ENCODE data around the gene SHROOM4. TPM values are rescaled to one million over a fixed set of nuclear protein-coding genes. Genes with fewer than 3 reads are reported as not detected.

The SHROOM4 gene
- total RNA-seq, 3 donors from 2014 or later (not counting 1 experiment from before 2014, with no cell fraction given): 0.05 to 0.09 TPM; not detected in 1

GRCh38 chrX:50762578-50762977 lies 51.4 kb downstream of the SHROOM4 start:
- no peak for TF ChIP-seq CTCF (IDR thresholded peaks at IDR 0.05)
- Histone ChIP-seq H3K27ac (ENCODE audit: low read length) (no peak overlapping the region), H3K4me3 (ENCODE audit: low read length) (no peak overlapping the region), H3K27me3 (ENCODE audit: control insufficient read depth, insufficient read depth, low read length) (no peaks in the 10 kb centered on the region), H3K4me1 (ENCODE audit: control insufficient read depth, insufficient read depth, low read length) (no peaks in the 10 kb centered on the region), H3K9me3 (ENCODE audit: control insufficient read depth, insufficient read depth, low read length) (no peaks in the 10 kb centered on the region), H3K36me3 (ENCODE audit: control insufficient read depth, insufficient read depth, low read length) (no peaks in the 10 kb centered on the region)
- intact Hi-C loops (cut with micrococcal nuclease): no loop called here
- Mint-ChIP-seq H3K4me1 (no peaks in the 10 kb centered on the region), H3K36me3 (no peaks in the 10 kb centered on the region), H3K9me3 (no peaks in the 10 kb centered on the region), H3K27me3 (ENCODE audit: low read depth in 2 of 2) (peaks cover 6 to 43% of the 10 kb centered on the region in 2 donors), H3K4me3 (no peak overlapping the region), H3K27ac (no peak overlapping the region)
- ATAC-seq (no peak), DNase-seq (no peak)
- 100% methylated on average over 1 of the region's 2 CpGs for WGBS (ENCODE audit: insufficient coverage)

- no CpG with 5 or more reads among the region's 3 CpGs for WGBS (ENCODE audit: insufficient coverage)
- no peak for ATAC-seq
- H3K4me1 ChIP-seq (ENCODE audit: control insufficient read depth, insufficient read depth, low read length): no peaks in the 10 kb centered on the region
- no peaks in the 10 kb centered on the region for H3K36me3 ChIP-seq (ENCODE audit: control insufficient read depth, insufficient read depth, low read length)
- no peak for TF ChIP-seq CTCF (IDR thresholded peaks at IDR 0.05)
- no peak overlapping the region for H3K27ac ChIP-seq (ENCODE audit: low read length)
- H3K4me3 Mint-ChIP-seq: no peak overlapping the region
- H3K9me3 Mint-ChIP-seq: no peaks in the 10 kb centered on the region
- no peak overlapping the region for H3K27ac Mint-ChIP-seq
- no peak overlapping the region for H3K4me3 ChIP-seq (ENCODE audit: low read length)
- no peaks in the 10 kb centered on the region for H3K4me1 Mint-ChIP-seq
- no peaks in the 10 kb centered on the region for H3K9me3 ChIP-seq (ENCODE audit: control insufficient read depth, insufficient read depth, low read length)
- H3K27me3 ChIP-seq (ENCODE audit: control insufficient read depth, insufficient read depth, low read length): no peaks in the 10 kb centered on the region
- intact Hi-C loops (cut with micrococcal nuclease): no loop called here
- DNase-seq: no peak
- no peaks in the 10 kb centered on the region for H3K36me3 Mint-ChIP-seq
- H3K27me3 Mint-ChIP-seq (ENCODE audit: low read depth in 2 of 2): peaks cover 0 to 39% of the 10 kb centered on the region in 2 donors
These were observed 57.7 kb downstream of the SHROOM4 start for GRCh38 chrX:50756276-50756675.

GRCh38 chrX:50751091-50751490 lies 62.9 kb downstream of the SHROOM4 start:
- Histone ChIP-seq H3K36me3 (ENCODE audit: control insufficient read depth, insufficient read depth, low read length) (no peaks in the 10 kb centered on the region), H3K27ac (ENCODE audit: low read length) (no peak overlapping the region), H3K4me1 (ENCODE audit: control insufficient read depth, insufficient read depth, low read length) (no peaks in the 10 kb centered on the region), H3K4me3 (ENCODE audit: low read length) (no peak overlapping the region), H3K9me3 (ENCODE audit: control insufficient read depth, insufficient read depth, low read length) (no peaks in the 10 kb centered on the region), H3K27me3 (ENCODE audit: control insufficient read depth, insufficient read depth, low read length) (no peaks in the 10 kb centered on the region)
- ATAC-seq: no peak
- TF ChIP-seq CTCF (IDR thresholded peaks at IDR 0.05): no peak
- peaks cover 0 to 43% of the 10 kb centered on the region in 2 donors for H3K27me3 Mint-ChIP-seq (ENCODE audit: low read depth in 2 of 2)
- H3K4me1 Mint-ChIP-seq: no peaks in the 10 kb centered on the region
- intact Hi-C loops (cut with micrococcal nuclease): no loop called here
- no peak overlapping the region for H3K27ac Mint-ChIP-seq
- no peaks in the 10 kb centered on the region for H3K36me3 Mint-ChIP-seq
- WGBS (ENCODE audit: insufficient coverage): no CpG with 5 or more reads among the region's 2 CpGs
- no peaks in the 10 kb centered on the region for H3K9me3 Mint-ChIP-seq
- no peak for DNase-seq
- no peak overlapping the region for H3K4me3 Mint-ChIP-seq

- TF ChIP-seq CTCF (IDR thresholded peaks at IDR 0.05): no peak
- Mint-ChIP-seq H3K4me1 (no peaks in the 10 kb centered on the region), H3K4me3 (no peak overlapping the region), H3K36me3 (no peaks in the 10 kb centered on the region), H3K9me3 (no peaks in the 10 kb centered on the region), H3K27me3 (ENCODE audit: low read depth in 2 of 2) (peaks cover 0 to 41% of the 10 kb centered on the region in 2 donors), H3K27ac (no peak overlapping the region)
- intact Hi-C loops (cut with micrococcal nuclease): no loop called here
- no peaks in the 10 kb centered on the region for H3K36me3 ChIP-seq (ENCODE audit: control insufficient read depth, insufficient read depth, low read length)
- H3K27ac ChIP-seq (ENCODE audit: low read length): no peak overlapping the region
- 93% methylated on average over 1 of the region's 1 CpG for WGBS (ENCODE audit: insufficient coverage)
- DNase-seq: peak in 1 of 2 donors; percentile 1
- no peak overlapping the region for H3K4me3 ChIP-seq (ENCODE audit: low read length)
- no peaks in the 10 kb centered on the region for H3K9me3 ChIP-seq (ENCODE audit: control insufficient read depth, insufficient read depth, low read length)
- no peak for ATAC-seq
- no peaks in the 10 kb centered on the region for H3K27me3 ChIP-seq (ENCODE audit: control insufficient read depth, insufficient read depth, low read length)
- H3K4me1 ChIP-seq (ENCODE audit: control insufficient read depth, insufficient read depth, low read length): no peaks in the 10 kb centered on the region
These were observed 66.5 kb downstream of the SHROOM4 start for GRCh38 chrX:50747471-50747900.

Measured in natural killer cell (primary cell).